ENCODE measurements around the gene JAG1. TPM values are rescaled to one million over a fixed set of nuclear protein-coding genes. Genes with fewer than 3 reads are reported as not detected.

Gene JAG1
- total RNA-seq, 1 donor: 60.1 TPM

GRCh38 chr20:10669843-10670446, 3.9 kb downstream of the JAG1 start:
- H3K4me2 ChIP-seq (ENCODE audit: insufficient read depth, low read length): peak overlapping the region; percentile 84
- TF ChIP-seq CTCF (IDR thresholded peaks at IDR 0.05; ENCODE audit: extremely low read depth, low read depth, low read length): no peak
- H3K4me3 ChIP-seq (ENCODE audit: insufficient read depth, low read length): peak overlapping the region; percentile 97
- peak; percentile 63 for DNase-seq (ENCODE audit: insufficient read length, low spot score, missing footprints)
- H2AFZ ChIP-seq (ENCODE audit: low read length): no peak overlapping the region
- peaks cover 43% of the 10 kb centered on the region for H3K4me1 ChIP-seq (ENCODE audit: insufficient read depth, low read length)
- H3K27ac ChIP-seq (ENCODE audit: low read depth, low read length): peak overlapping the region; percentile 97
- no peaks in the 10 kb centered on the region for H3K9me3 ChIP-seq (ENCODE audit: low read depth, low read length)
- no peaks in the 10 kb centered on the region for H3K27me3 ChIP-seq (ENCODE audit: insufficient read depth, low read length)
- H3K79me2 ChIP-seq (ENCODE audit: insufficient read depth, low read length): peaks cover 84% of the 10 kb centered on the region
- H3K36me3 ChIP-seq (ENCODE audit: insufficient read depth, low read length): peaks cover 25% of the 10 kb centered on the region
- H4K20me1 ChIP-seq (ENCODE audit: insufficient read depth, low read length): no peaks in the 10 kb centered on the region

GRCh38 chr20:10668677-10669368, 5.0 kb downstream of the JAG1 start:
- TF ChIP-seq CTCF (IDR thresholded peaks at IDR 0.05; ENCODE audit: extremely low read depth, low read depth, low read length): no peak
- Histone ChIP-seq H2AFZ (ENCODE audit: low read length) (no peak overlapping the region), H3K4me3 (ENCODE audit: insufficient read depth, low read length) (no peak overlapping the region), H3K36me3 (ENCODE audit: insufficient read depth, low read length) (peaks cover 30% of the 10 kb centered on the region), H4K20me1 (ENCODE audit: insufficient read depth, low read length) (no peaks in the 10 kb centered on the region), H3K9me3 (ENCODE audit: low read depth, low read length) (no peaks in the 10 kb centered on the region), H3K79me2 (ENCODE audit: insufficient read depth, low read length) (peaks cover 95% of the 10 kb centered on the region), H3K27me3 (ENCODE audit: insufficient read depth, low read length) (no peaks in the 10 kb centered on the region), H3K4me1 (ENCODE audit: insufficient read depth, low read length) (peaks cover 45% of the 10 kb centered on the region), H3K4me2 (ENCODE audit: insufficient read depth, low read length) (no peak overlapping the region), H3K27ac (ENCODE audit: low read depth, low read length) (peak overlapping the region; percentile 2)
- peak; percentile 62 for DNase-seq (ENCODE audit: insufficient read length, low spot score, missing footprints)

GRCh38 chr20:10667560-10668167, 6.1 kb downstream of the JAG1 start:
- peaks cover 45% of the 10 kb centered on the region for H3K4me1 ChIP-seq (ENCODE audit: insufficient read depth, low read length)
- peaks cover 41% of the 10 kb centered on the region for H3K36me3 ChIP-seq (ENCODE audit: insufficient read depth, low read length)
- no peaks in the 10 kb centered on the region for H3K27me3 ChIP-seq (ENCODE audit: insufficient read depth, low read length)
- peak overlapping the region; percentile 65 for H3K27ac ChIP-seq (ENCODE audit: low read depth, low read length)
- H3K9me3 ChIP-seq (ENCODE audit: low read depth, low read length): no peaks in the 10 kb centered on the region
- no peak overlapping the region for H3K4me3 ChIP-seq (ENCODE audit: insufficient read depth, low read length)
- no peak overlapping the region for H2AFZ ChIP-seq (ENCODE audit: low read length)
- H3K79me2 ChIP-seq (ENCODE audit: insufficient read depth, low read length): peaks cover 97% of the 10 kb centered on the region
- peak overlapping the region; percentile 2 for H3K4me2 ChIP-seq (ENCODE audit: insufficient read depth, low read length)
- no peaks in the 10 kb centered on the region for H4K20me1 ChIP-seq (ENCODE audit: insufficient read depth, low read length)
- no peak for DNase-seq (ENCODE audit: insufficient read length, low spot score, missing footprints)
- TF ChIP-seq CTCF (IDR thresholded peaks at IDR 0.05; ENCODE audit: extremely low read depth, low read depth, low read length): no peak

- H3K4me3 ChIP-seq (ENCODE audit: insufficient read depth, low read length): no peak overlapping the region
- H3K27ac ChIP-seq (ENCODE audit: low read depth, low read length): peak overlapping the region; percentile 65
- H3K4me2 ChIP-seq (ENCODE audit: insufficient read depth, low read length): peak overlapping the region; percentile 2
- H3K9me3 ChIP-seq (ENCODE audit: low read depth, low read length): no peaks in the 10 kb centered on the region
- peaks cover 45% of the 10 kb centered on the region for H3K4me1 ChIP-seq (ENCODE audit: insufficient read depth, low read length)
- peaks cover 97% of the 10 kb centered on the region for H3K79me2 ChIP-seq (ENCODE audit: insufficient read depth, low read length)
- DNase-seq (ENCODE audit: insufficient read length, low spot score, missing footprints): peak; percentile 67
- H3K27me3 ChIP-seq (ENCODE audit: insufficient read depth, low read length): no peaks in the 10 kb centered on the region
- TF ChIP-seq CTCF (IDR thresholded peaks at IDR 0.05; ENCODE audit: extremely low read depth, low read depth, low read length): no peak
- H3K36me3 ChIP-seq (ENCODE audit: insufficient read depth, low read length): peaks cover 47% of the 10 kb centered on the region
- H2AFZ ChIP-seq (ENCODE audit: low read length): no peak overlapping the region
- no peaks in the 10 kb centered on the region for H4K20me1 ChIP-seq (ENCODE audit: insufficient read depth, low read length)
Observed at GRCh38 chr20:10667077-10667401, 6.8 kb downstream of the JAG1 start.

Measured in osteoblast (primary cell).